Mucosa of rectum (tissue), 2 donors: ENCODE results near the gene PICALM.
"Not testable (repeated sequence)": the region's sequence is repeated elsewhere in the genome, so short reads cannot be mapped to it uniquely, and the experiment has no call there.

Source experiments
- H3K27ac ChIP-seq, 2 donors: one replicate each; pipeline ENCODE4 v1.7.0; 2013; ENCODE audit warnings: inconsistent platforms in 2 of 2, low read depth in 2 of 2, low read length in 2 of 2
- H3K27me3 ChIP-seq, 2 donors: one replicate each; pipeline ENCODE4 v1.7.0; 2013; ENCODE audit warnings: low read length in 2 of 2; ENCODE audit not compliant: control insufficient read depth in 2 of 2, insufficient read depth in 2 of 2
- H3K36me3 ChIP-seq, 2 donors: one replicate each; pipeline ENCODE4 v1.7.0; 2013; ENCODE audit warnings: low read length in 2 of 2; ENCODE audit not compliant: control insufficient read depth in 2 of 2, insufficient read depth in 2 of 2
- H3K4me1 ChIP-seq, 2 donors: one replicate each; pipeline ENCODE4 v1.7.0; 2013; ENCODE audit warnings: low read length in 2 of 2, mild to moderate bottlenecking in 1 of 2; ENCODE audit not compliant: control insufficient read depth in 2 of 2, insufficient read depth in 2 of 2
- H3K4me3 ChIP-seq, 2 donors: one replicate each; pipeline ENCODE4 v1.7.0; 2013; ENCODE audit warnings: low read length in 2 of 2
- H3K9ac ChIP-seq, 2 donors: one replicate each; pipeline ENCODE4 v1.7.0; 2013; ENCODE audit warnings: low read length in 2 of 2, low read depth in 1 of 2, mild to moderate bottlenecking in 1 of 2
- H3K9me3 ChIP-seq, 2 donors: one replicate each; pipeline ENCODE4 v1.7.0; 2013; ENCODE audit warnings: low read length in 2 of 2; ENCODE audit not compliant: control insufficient read depth in 2 of 2
- donor health status: healthy.
- donor health status: Normal muscosa, but diverticular disease.

PICALM gene

GRCh38 chr11:86106031-86106430 lies 37.1 kb upstream of the PICALM start:
- not testable (repeated sequence) for H3K9me3 ChIP-seq, H3K9ac ChIP-seq, H3K27me3 ChIP-seq, H3K36me3 ChIP-seq, H3K27ac ChIP-seq, H3K4me3 ChIP-seq, H3K4me1 ChIP-seq

GRCh38 chr11:86105601-86106000 lies 36.7 kb upstream of the PICALM start:
- not testable (repeated sequence) for H3K27ac ChIP-seq, H3K9me3 ChIP-seq, H3K27me3 ChIP-seq, H3K4me3 ChIP-seq, H3K9ac ChIP-seq, H3K4me1 ChIP-seq, H3K36me3 ChIP-seq

GRCh38 chr11:86103808-86104207 lies 34.9 kb upstream of the PICALM start:
- Histone ChIP-seq H3K27me3 (no peaks in the 10 kb centered on the region), H3K9me3 (no peaks in the 10 kb centered on the region), H3K27ac (no peak overlapping the region), H3K9ac (no peak overlapping the region), H3K4me1 (no peaks in the 10 kb centered on the region), H3K36me3 (no peaks in the 10 kb centered on the region), H3K4me3 (no peak overlapping the region)

- H3K27me3 ChIP-seq, result no peaks in the 10 kb centered on the region
- H3K4me1 ChIP-seq, result no peaks in the 10 kb centered on the region
- no peak overlapping the region for H3K9ac ChIP-seq
- H3K9me3 ChIP-seq, result no peaks in the 10 kb centered on the region
- H3K36me3 ChIP-seq, result no peaks in the 10 kb centered on the region
- no peak overlapping the region for H3K27ac ChIP-seq
- no peak overlapping the region for H3K4me3 ChIP-seq
These were observed 33.1 kb upstream of the PICALM start for GRCh38 chr11:86101941-86102407.

DNA sequence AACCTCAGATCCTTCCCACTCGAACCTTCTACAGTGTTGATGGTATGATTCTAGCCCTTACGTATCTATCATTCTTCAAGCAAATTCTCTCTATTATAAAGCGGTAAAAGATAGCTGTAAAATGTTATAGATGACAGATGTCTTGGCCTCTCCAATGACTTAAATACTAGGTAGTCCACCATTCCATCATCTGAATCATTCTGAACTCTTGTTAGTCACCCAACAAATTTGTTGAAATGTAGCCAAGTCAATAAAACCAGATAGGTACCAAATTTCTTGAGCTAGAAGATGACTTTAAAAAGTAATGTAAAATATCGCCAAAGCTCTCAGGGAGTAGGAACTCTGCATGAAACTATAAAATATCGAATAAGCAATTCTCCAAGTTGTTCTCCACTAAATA lies 32.6 kb upstream of the PICALM start:
- Histone ChIP-seq H3K9me3 (no peaks in the 10 kb centered on the region), H3K36me3 (no peaks in the 10 kb centered on the region), H3K4me3 (no peak overlapping the region), H3K27me3 (no peaks in the 10 kb centered on the region), H3K4me1 (no peaks in the 10 kb centered on the region), H3K9ac (no peak overlapping the region), H3K27ac (no peak overlapping the region)

DNA sequence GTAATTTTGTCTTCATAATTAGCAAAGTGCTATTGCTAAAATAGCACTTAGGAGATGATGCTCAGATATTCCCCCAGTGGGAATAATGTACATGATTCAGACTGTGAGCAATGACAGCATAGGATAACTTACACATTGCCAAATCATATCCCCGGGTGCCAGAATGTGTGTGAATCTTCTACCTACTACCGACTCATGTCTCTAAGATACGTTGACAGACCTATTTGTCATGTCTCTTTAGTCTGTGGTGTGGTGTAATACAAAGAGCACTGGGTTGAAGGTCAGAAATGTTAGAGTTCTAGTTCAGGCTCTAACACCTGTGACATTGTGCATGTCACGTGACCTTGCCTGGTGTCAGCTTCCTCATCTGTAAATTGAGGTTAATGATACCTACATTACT lies 31.0 kb upstream of the PICALM start:
- Histone ChIP-seq H3K27me3 (no peaks in the 10 kb centered on the region), H3K27ac (no peak overlapping the region), H3K9me3 (no peaks in the 10 kb centered on the region), H3K4me1 (no peaks in the 10 kb centered on the region), H3K9ac (no peak overlapping the region), H3K4me3 (no peak overlapping the region), H3K36me3 (no peaks in the 10 kb centered on the region)

DNA sequence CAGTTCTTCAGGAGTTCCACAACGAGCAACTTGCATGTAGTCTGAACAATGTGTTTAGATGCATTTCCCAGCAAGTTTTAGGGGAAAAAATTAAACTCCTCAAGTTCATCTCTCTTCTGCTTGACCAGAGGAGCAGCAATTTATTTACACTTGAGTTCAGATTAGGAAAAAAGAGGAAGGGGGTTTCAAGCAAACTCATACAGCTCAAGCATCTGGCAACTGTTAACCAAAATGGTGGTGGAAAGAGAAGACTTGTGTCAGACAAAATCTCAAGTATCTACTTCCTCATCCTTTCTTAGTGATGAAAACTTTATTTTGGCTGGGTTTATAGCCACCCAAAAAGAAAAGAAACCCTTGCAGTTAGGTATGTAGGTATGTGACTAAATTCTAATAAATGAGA lies 29.1 kb upstream of the PICALM start:
- Histone ChIP-seq H3K9me3 (no peaks in the 10 kb centered on the region), H3K9ac (no peak overlapping the region), H3K4me1 (no peaks in the 10 kb centered on the region), H3K27me3 (no peaks in the 10 kb centered on the region), H3K36me3 (no peaks in the 10 kb centered on the region), H3K4me3 (no peak overlapping the region), H3K27ac (no peak overlapping the region)

GRCh38 chr11:86091566-86091965 lies 22.7 kb upstream of the PICALM start:
- Histone ChIP-seq H3K9me3 (no peaks in the 10 kb centered on the region), H3K9ac (no peak overlapping the region), H3K4me3 (no peak overlapping the region), H3K27ac (no peak overlapping the region), H3K27me3 (no peaks in the 10 kb centered on the region), H3K36me3 (no peaks in the 10 kb centered on the region), H3K4me1 (no peaks in the 10 kb centered on the region)

GRCh38 chr11:86091086-86091485 lies 22.2 kb upstream of the PICALM start:
- H3K27ac ChIP-seq, result no peak overlapping the region
- no peak overlapping the region for H3K4me3 ChIP-seq
- H3K9me3 ChIP-seq, result no peaks in the 10 kb centered on the region
- H3K36me3 ChIP-seq, result no peaks in the 10 kb centered on the region
- H3K4me1 ChIP-seq, result no peaks in the 10 kb centered on the region
- no peaks in the 10 kb centered on the region for H3K27me3 ChIP-seq
- no peak overlapping the region for H3K9ac ChIP-seq

- H3K27ac ChIP-seq, result no peak overlapping the region
- H3K9me3 ChIP-seq, result no peaks in the 10 kb centered on the region
- no peak overlapping the region for H3K4me3 ChIP-seq
- H3K27me3 ChIP-seq, result no peaks in the 10 kb centered on the region
- no peaks in the 10 kb centered on the region for H3K36me3 ChIP-seq
- no peaks in the 10 kb centered on the region for H3K4me1 ChIP-seq
- no peak overlapping the region for H3K9ac ChIP-seq
These were observed 20.8 kb upstream of the PICALM start for GRCh38 chr11:86089659-86090058.

- not testable (repeated sequence) for H3K36me3 ChIP-seq, H3K4me3 ChIP-seq
These were observed 18.8 kb upstream of the PICALM start for GRCh38 chr11:86087688-86088087.

More at GRCh38 chr11:86087688-86088087, 18.8 kb upstream of the PICALM start:
- not testable (repeated sequence) for H3K27me3 ChIP-seq, H3K27ac ChIP-seq, H3K4me1 ChIP-seq, H3K9ac ChIP-seq, H3K9me3 ChIP-seq
